Activated CD8-positive, alpha-beta memory T cell treated with anti-CD3 and anti-CD28 coated beads for 4 hours (primary cell): ENCODE results near the gene CC2D1A.

Source experiments
- DNase-seq, 2 donors: peaks; one replicate each; pipeline ENCODE4 v3.0.0-alpha.2; 2020; ENCODE audit warnings: low read depth in 2 of 2

The CC2D1A gene

GRCh38 chr19:13905634-13906520, at the start of gene CC2D1A, which contains the start of gene BRME1:
Gene CC2D1A (plus strand): TSS chr19:13906201. CDS start chr19:13906442, 241 bp downstream.
Gene BRME1 (minus strand): TSS chr19:13906117. CDS start chr19:13904892, 1,225 bp downstream.
- peak; percentile 88 to 89 for DNase-seq

GRCh38 chr19:13856497-13856896, 49.5 kb upstream of the CC2D1A start:
- DNase-seq = no peak

DNA sequence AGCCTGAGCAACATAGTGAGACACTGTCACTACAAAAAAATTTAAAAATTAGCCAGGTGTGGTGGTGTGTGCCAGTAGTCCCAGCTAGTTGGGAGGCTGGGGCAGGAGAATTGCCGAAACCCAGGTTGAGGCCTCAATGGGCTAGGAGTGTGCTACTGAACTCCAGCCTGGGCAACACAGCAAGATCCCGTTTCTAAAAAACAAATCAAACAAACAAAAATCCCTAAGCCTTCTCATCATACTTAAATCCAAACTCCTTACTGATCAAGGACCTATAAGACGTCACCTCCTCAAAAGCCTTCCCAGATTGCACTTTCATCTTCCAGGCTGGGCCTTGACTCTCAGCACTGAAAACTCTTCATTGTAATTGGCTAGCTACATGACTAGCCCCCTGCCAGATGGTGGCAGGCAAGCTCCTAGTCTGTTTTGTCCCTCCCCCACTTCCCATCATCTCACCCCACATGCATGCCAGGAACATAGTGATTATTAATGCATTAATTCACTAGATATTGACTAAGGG, 46.6 kb upstream of the CC2D1A start:
- DNase-seq = no peak

GRCh38 chr19:13860679-13861391, 45.2 kb upstream of the CC2D1A start:
- no peak for DNase-seq

GRCh38 chr19:13861392-13861713, 44.6 kb upstream of the CC2D1A start:
- DNase-seq = no peak

DNA sequence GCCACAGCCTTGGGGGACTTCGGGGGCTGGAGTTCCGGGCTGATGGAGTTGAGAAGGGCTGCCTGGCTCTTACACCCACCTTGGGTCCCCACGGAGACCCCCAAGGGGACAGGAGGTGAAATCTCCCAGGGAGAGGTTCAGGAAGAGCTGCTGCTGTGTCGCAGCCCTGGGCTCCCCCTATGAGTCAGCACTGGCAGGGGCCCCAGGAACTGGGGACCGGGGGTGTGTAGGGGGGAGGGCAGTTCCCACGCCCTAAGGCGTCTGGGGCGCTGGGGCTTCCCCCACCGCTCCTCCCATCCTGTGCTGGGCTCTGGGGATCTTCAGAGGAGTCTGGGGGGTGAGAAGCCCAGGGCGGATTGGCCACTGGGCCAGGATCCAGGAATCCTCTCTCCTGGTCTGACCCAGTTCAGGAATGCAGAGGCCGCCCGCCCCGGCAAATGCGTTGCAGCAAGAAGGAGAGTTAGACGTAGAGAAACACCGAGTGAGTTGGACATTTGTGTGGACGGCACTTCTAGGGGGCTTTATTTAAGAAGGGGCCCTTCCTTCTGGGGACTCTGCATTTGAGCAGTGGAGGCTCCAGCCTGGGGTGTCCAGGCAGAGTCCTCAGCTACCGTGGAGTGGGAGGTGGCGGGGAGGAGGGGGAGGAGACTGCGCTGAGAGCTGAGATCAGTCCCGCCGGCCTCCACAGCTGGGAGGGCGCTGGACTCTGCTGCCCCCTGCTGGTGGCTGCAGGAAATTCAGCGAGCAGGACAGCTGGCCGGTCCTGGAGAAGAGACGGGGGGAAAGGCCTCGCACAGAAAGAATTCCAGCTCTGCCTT, 44.1 kb upstream of the CC2D1A start:
- peak; percentile 76 to 79 for DNase-seq

DNA sequence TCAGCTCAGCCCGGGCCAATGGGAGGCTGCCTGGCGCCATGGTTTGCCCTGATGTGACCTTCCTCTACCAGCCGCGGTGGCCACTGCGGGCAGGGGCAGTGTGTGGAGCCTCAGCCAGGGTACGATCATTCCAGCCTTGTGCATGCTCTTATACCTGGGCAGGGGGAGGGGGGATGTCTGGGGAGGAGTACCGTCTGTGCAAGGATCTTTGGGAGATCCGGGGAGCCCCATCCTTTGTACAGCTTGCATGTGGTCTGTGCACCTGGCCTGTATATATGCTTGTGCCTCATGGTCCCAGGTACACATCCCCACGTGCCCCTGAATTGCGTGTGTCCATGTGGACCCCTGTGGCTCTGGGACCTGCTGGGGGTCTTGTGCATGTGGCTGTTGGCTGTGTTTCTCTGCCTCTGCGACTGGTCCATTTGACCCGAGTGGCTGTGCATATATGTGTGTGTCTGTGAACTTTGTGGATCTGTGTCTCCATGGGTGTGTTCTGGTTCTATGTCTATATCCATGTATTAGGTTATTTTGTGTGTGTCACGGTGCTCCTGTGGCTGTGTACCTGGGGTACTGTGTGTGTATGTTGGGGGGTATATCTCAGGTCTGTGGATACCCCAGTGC, 41.8 kb upstream of the CC2D1A start:
- no peak for DNase-seq

DNA sequence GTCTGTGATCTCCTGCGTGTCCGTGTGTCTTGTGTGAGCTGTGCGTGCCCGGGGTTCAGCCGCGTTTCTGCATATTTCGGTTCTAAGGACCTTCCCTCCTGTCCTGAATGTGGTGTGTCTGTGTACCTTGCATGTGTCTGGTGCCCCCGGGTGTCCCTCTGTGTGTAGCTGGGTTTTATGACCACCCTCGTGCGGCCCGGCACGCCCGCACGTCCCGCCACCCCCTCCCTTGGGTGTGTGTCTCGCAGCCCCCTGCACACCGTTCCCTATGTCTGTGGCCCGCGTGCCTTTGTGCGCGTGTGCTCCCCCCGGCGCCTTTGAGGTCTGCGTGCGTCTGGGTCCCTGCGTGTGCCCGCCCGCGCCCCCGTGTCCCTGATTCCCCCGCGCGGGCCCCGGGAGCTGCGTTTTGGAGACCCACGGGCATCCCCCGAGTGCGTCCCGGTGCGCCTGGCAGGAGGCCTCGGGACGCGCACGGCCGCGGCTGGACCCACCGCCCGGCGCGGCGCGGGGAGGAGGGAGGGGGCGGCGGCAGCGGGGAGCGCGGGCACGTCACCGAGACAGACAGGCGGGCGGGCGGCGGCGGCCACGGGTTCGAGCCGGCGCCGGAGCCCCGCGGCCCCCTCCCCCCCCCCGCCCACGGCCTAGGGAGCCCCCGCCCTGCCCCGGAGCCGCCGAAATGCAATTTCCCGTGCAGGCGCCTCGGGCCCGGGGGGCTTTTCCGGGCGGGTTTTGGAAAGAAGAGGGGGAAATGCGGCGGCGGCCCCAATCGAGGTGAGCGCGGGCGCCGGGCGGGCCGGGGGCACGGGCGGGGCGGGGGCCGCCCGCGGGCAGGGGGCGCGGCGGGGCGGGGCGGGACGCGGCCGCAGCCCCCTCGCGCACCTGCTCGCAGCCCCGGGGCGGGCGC, 41.1 kb upstream of the CC2D1A start:
- DNase-seq = no peak

- no peak for DNase-seq
These were observed 40.2 kb upstream of the CC2D1A start for GRCh38 chr19:13865571-13866462.

DNA sequence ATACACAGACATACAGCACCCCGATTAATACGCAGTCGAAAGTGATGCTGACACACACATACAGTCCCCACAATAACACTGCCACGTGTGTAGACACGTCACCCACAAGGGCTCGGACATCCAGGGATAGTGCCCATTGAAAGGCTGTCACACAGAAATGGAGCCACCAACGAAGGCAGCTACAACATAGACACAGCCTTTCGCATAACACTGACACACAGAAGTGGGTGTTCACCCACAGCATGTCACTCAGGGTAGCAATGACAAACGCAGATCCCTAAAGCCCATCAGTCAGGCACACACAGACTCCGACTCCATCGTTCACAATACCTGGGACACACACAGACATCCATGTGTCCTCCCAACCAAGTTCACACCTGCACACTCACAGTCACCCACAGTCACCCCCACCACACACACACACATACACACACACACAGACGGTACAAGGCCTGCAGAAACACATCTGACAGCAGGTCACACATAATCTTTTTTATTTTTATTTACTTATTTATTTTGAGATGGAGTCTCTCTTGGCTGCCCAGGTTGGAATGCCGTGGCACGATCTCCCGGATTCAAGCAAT, 39.4 kb upstream of the CC2D1A start:
- no peak for DNase-seq

DNA sequence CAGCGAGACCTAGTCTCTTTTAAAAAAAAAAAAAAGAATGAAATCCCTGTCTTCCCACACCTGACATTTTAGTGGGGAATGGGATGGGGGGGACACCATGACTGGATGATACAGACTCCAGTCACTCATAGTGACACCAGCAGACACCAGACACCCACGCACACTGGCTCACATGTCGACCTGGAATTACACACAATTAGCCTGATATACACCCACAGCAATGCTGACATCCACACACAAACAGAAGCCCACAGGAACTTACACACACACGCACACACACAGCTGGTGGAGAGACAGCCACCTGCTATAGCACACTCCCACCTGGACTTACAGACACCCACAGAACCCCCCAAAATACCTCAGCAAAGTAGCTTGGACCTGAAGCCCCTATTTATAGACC, 37.3 kb upstream of the CC2D1A start:
- DNase-seq = no peak

- DNase-seq = no peak
These were observed 36.7 kb upstream of the CC2D1A start for GRCh38 chr19:13869281-13869680.

- DNase-seq = no peak
These were observed 35.1 kb upstream of the CC2D1A start for GRCh38 chr19:13870873-13871272.

- no peak for DNase-seq
These were observed 33.7 kb upstream of the CC2D1A start for GRCh38 chr19:13872339-13872694.

GRCh38 chr19:13872695-13873389, 33.2 kb upstream of the CC2D1A start:
- DNase-seq = no peak

DNA sequence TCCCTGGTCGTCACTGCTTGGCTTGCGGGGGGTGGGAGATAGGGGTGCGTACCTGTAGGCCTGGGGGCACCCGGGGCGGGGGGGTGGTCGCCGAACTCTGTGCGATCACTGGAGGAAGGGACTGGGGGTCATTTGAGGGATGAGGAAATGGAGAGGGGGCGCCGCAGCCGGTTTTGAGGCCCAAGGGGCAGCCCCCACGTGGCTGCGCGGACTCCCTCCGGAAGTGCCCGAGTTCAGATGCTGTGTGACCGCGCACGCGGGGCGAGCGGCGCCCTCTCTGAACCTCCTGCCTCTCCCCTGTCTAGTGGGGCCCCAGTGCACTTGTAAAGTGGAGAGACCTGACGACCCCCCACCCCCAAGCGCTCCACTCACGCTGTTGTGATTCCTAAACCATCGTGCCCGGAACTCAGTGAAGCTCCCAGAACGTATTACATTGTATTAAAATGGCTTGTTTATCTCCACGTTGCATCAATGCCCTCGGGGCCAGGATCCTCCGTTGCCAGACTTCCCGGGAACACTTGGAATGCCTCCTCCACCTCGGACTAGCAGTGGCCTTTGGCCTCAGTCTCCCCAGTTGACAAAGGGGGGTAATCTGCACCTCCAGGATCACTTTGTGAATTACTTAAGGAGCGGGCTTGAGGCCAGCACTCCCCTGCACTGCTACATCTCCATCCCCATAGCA, 32.0 kb upstream of the CC2D1A start:
- DNase-seq = no peak

GRCh38 chr19:13875824-13876223, 30.2 kb upstream of the CC2D1A start:
- DNase-seq = no peak

DNA sequence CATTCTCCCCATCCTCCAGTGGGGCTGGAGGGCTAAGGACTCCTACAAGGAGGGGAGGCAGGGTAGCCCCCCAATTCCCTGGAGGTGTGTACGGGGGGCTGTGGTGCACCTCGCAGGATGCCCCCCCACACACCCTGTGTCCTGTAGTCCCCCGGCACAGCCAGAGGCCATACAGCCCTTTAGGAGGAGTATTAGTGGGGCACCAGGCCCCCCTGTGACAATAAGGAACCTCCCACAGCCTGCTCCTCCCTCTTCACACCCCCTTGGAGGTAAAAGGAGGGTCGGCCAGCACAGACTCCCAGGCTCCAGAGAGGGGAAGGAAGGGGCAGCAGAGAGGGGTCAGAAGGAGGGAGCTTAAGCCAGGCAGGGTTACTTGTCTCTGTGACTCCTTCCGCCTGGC, 29.2 kb upstream of the CC2D1A start, which contains the start of gene NANOS3:
Gene NANOS3 (plus strand): TSS at position 301 of the 400 bp plus-strand sequence. CDS start 115 bp downstream, outside the sequence.
- no peak for DNase-seq
